HG03469 (cell line): ENCODE results near the gene SCUBE1.

Experiments
- ATAC-seq: cut with Tn5 transposase; IDR thresholded peaks from one replicate; pipeline ENCODE4 v1.9.1; 2021; ENCODE audit warnings: mild to moderate bottlenecking, moderate library complexity, moderate number of reproducible peaks; ENCODE audit not compliant: unreplicated experiment

The SCUBE1 gene

GRCh38 chr22:43303751-43304150 lies 39.4 kb downstream of the SCUBE1 start:
- no peak for ATAC-seq

GRCh38 chr22:43303166-43303565 lies 40.0 kb downstream of the SCUBE1 start:
- no peak for ATAC-seq

GRCh38 chr22:43302531-43303041 lies 40.6 kb downstream of the SCUBE1 start:
- no peak for ATAC-seq

- ATAC-seq = no peak
These were observed 41.3 kb downstream of the SCUBE1 start for GRCh38 chr22:43301866-43302265.

GRCh38 chr22:43300891-43301676 lies 42.1 kb downstream of the SCUBE1 start:
- ATAC-seq = no peak

GRCh38 chr22:43299736-43300135 lies 43.4 kb downstream of the SCUBE1 start:
- no peak for ATAC-seq

GRCh38 chr22:43298062-43298801 lies 44.9 kb downstream of the SCUBE1 start:
- no peak for ATAC-seq

GRCh38 chr22:43297270-43298061 lies 45.7 kb downstream of the SCUBE1 start:
- no peak for ATAC-seq

GRCh38 chr22:43296276-43296902 lies 46.8 kb downstream of the SCUBE1 start:
- no peak for ATAC-seq

GRCh38 chr22:43295660-43296059 lies 47.5 kb downstream of the SCUBE1 start:
- ATAC-seq = no peak

GRCh38 chr22:43295173-43295572 lies 48.0 kb downstream of the SCUBE1 start:
- no peak for ATAC-seq

- ATAC-seq = no peak
These were observed 49.3 kb downstream of the SCUBE1 start for GRCh38 chr22:43293655-43294392.

- no peak for ATAC-seq
These were observed 49.9 kb downstream of the SCUBE1 start for GRCh38 chr22:43293259-43293654.

- ATAC-seq = no peak
These were observed 50.5 kb downstream of the SCUBE1 start for GRCh38 chr22:43292630-43293018.

- ATAC-seq = no peak
These were observed 51.8 kb downstream of the SCUBE1 start for GRCh38 chr22:43291381-43291780.

- no peak for ATAC-seq
These were observed 53.0 kb downstream of the SCUBE1 start for GRCh38 chr22:43289976-43290721.

- ATAC-seq = no peak
These were observed 53.6 kb downstream of the SCUBE1 start for GRCh38 chr22:43289531-43289963.

- no peak for ATAC-seq
These were observed 54.3 kb downstream of the SCUBE1 start for GRCh38 chr22:43288807-43289420.

- no peak for ATAC-seq
These were observed 54.8 kb downstream of the SCUBE1 start for GRCh38 chr22:43288378-43288777.
